NCI-H2171 treated with DMSO at 0.1 percent for 48 hours (cell line): ENCODE results near the gene IL12B.
"Not testable (repeated sequence)": the region's sequence is repeated elsewhere in the genome, so short reads cannot be mapped to it uniquely, and the experiment has no call there.

Source experiments
- DNase-seq: peaks from one replicate; lab custom pipeline; 2025; lab: John Stamatoyannopoulos, UW

IL12B gene

GRCh38 chr5:159294921-159295320 is 35.4 kb downstream of the IL12B start:
- DNase-seq = no peak

DNA sequence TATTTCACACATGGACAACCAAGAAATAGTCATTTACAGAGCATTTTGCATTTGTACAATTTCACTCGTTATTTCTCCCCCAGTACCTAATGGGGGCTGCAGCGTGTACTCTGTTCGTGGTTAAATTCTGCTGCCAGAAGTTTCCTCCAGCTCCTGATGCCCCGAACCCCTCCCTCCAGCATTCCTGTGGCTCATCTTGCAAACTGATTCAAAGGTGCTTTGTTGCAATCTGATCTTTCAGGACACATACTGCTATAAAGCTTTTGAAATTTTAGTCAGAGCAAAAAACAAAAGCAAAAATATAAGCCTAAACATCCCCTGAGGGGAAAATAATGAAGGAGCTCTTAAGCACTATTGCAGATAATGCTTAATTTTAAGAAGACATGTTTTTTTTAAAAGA is 39.5 kb downstream of the IL12B start:
- no peak for DNase-seq

GRCh38 chr5:159286420-159287035 is 43.8 kb downstream of the IL12B start:
- peak; percentile 25 for DNase-seq

DNA sequence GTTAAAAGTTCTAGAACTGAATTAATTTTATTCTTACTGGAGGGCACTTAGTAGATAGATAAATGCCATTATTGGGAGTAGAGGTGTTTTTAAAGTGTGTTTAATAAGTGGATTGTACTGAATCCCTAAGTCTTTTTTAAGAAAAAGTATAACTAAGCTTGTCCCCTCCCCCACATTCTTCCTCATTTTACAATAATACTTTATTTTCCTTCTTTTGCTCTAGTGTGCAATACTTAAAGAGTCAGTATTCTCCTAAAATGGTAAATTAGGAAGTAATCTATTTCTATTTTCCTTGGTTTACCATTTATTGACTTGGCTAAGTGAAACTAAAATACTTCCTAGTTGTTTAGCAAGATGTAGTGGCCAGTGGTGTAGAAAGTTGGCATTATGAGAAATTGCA is 55.6 kb downstream of the IL12B start:
- DNase-seq = no peak

DNA sequence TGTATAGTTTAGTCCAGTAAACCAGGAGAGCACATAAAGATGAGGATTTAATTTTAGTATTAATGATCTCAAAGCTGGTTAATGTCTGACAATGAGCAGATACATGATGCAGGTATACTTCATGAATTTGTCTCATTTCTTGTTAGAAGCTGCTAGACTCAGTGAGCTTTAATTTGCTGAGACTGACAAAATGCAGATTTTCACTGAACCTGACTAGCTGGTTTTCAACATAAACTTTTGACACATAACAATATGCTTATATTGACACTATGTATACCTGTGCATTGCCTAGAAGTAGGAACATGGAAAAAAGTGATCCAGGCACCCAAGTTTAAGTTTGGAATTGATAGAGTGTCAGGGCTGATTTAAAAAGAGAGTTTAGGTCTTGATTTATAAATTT is 56.4 kb downstream of the IL12B start:
- no peak for DNase-seq

DNA sequence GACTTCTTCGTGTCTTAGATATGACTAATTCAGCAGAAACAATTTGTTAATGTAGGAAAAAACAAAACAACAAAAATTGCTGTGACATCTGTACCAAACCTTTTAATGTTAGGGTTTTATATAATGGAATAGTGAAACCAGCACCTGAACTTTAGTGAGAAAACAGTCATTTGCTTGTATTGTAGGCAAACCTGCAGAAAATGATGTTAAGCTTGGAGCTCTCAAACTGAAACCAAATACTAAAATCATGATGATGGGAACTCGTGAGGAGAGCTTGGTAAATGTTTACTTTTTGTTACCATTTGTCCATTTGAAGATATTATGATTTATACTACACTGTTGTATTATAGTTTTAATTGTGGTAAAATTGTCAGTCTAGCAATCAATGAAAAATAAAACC is 60.6 kb downstream of the IL12B start:
- DNase-seq = no peak

GRCh38 chr5:159266764-159267163 is 63.5 kb downstream of the IL12B start:
- not testable (repeated sequence) for DNase-seq
